ES-I3 (cell line): ENCODE data around the gene PNP.

Source experiments
- H3K36me3 ChIP-seq: 2 replicates; pipeline ENCODE4 v1.6.1; 2013; ENCODE audit warnings: mild to moderate bottlenecking, low read length, control low read depth, moderate library complexity; ENCODE audit not compliant: insufficient read depth
- H3K4me1 ChIP-seq: 2 replicates; pipeline ENCODE4 v1.6.1; 2013; ENCODE audit warnings: mild to moderate bottlenecking, control low read depth, low read length; ENCODE audit not compliant: insufficient read depth
- H3K9ac ChIP-seq: 2 replicates; pipeline ENCODE4 v1.6.1; 2013; ENCODE audit warnings: low read depth, mild to moderate bottlenecking, low read length, moderate library complexity
- H3K9me3 ChIP-seq: 2 replicates; pipeline ENCODE4 v1.6.1; 2013; ENCODE audit warnings: mild to moderate bottlenecking, low read length, moderate library complexity; ENCODE audit not compliant: control insufficient read depth, insufficient read depth

Gene PNP

GRCh38 chr14:20522332-20522731 lies 53.1 kb downstream of the PNP start:
- Histone ChIP-seq H3K9me3 (no peaks in the 10 kb centered on the region), H3K36me3 (no peaks in the 10 kb centered on the region), H3K4me1 (no peaks in the 10 kb centered on the region), H3K9ac (no peak overlapping the region)

GRCh38 chr14:20524027-20524426 lies 54.8 kb downstream of the PNP start:
- Histone ChIP-seq H3K36me3 (no peaks in the 10 kb centered on the region), H3K9me3 (no peaks in the 10 kb centered on the region), H3K9ac (no peak overlapping the region), H3K4me1 (no peaks in the 10 kb centered on the region)
